Loucy (cell line): ENCODE measurements around the gene WIZ.

Experiments used
- H2AFZ ChIP-seq: fragments of 200-600 bp; sonication (generic); 2 replicates; pipeline ENCODE4 v1.6.0; 2016; ENCODE audit warnings: antibody characterized with exemption, mild to moderate bottlenecking, low read length, moderate library complexity
- H3F3A ChIP-seq: fragments of 200-600 bp; 2 replicates; pipeline ENCODE4 v1.6.0; 2016; ENCODE audit warnings: antibody characterized with exemption, low read depth, mild to moderate bottlenecking
- H3K27me3 ChIP-seq: fragments of 200-600 bp; sonication (generic); 2 replicates; pipeline ENCODE4 v1.6.1; 2014; ENCODE audit warnings: low read length, mild to moderate bottlenecking; ENCODE audit not compliant: insufficient read depth, poor library complexity, severe bottlenecking
- H3K36me3 ChIP-seq: fragments of 200-600 bp; sonication (generic); 2 replicates; pipeline ENCODE4 v1.6.1; 2016; ENCODE audit warnings: low read length; ENCODE audit not compliant: insufficient read depth
- H3K4me1 ChIP-seq: fragments of 200-600 bp; sonication (generic); 2 replicates; pipeline ENCODE4 v1.5.1; 2014; ENCODE audit warnings: low read length, mild to moderate bottlenecking; ENCODE audit not compliant: insufficient read depth, poor library complexity, severe bottlenecking
- H3K4me2 ChIP-seq: fragments of 200-600 bp; sonication (generic); 2 replicates; pipeline ENCODE4 v1.6.0; 2014; ENCODE audit warnings: antibody characterized with exemption, low read length, low read depth, mild to moderate bottlenecking; ENCODE audit not compliant: poor library complexity, severe bottlenecking
- H3K4me3 ChIP-seq: fragments of 200-600 bp; sonication (generic); 2 replicates; pipeline ENCODE4 v1.5.1; 2014; ENCODE audit warnings: low read length, mild to moderate bottlenecking, mixed read lengths; ENCODE audit not compliant: poor library complexity, severe bottlenecking
- H3K79me2 ChIP-seq: fragments of 200-600 bp; sonication (generic); 2 replicates; pipeline ENCODE4 v1.6.1; 2014; ENCODE audit warnings: low read length; ENCODE audit not compliant: insufficient read depth
- H3K9ac ChIP-seq: fragments of 200-600 bp; sonication (generic); 2 replicates; pipeline ENCODE4 v1.6.0; 2014; ENCODE audit warnings: mild to moderate bottlenecking, low read depth, low read length, moderate library complexity; ENCODE audit not compliant: poor library complexity, severe bottlenecking
- H3K9me2 ChIP-seq: fragments of 200-600 bp; sonication (generic); replicated peaks from 2 replicates; pipeline ENCODE4 v1.6.1; 2016; ENCODE audit warnings: low read depth, low read length, mixed read lengths
- H3K9me3 ChIP-seq: fragments of 200-600 bp; sonication (generic); 2 replicates; pipeline ENCODE4 v1.6.1; 2014; ENCODE audit warnings: mild to moderate bottlenecking, antibody characterized with exemption, low read length, low read depth; ENCODE audit not compliant: insufficient read depth
- H4K20me1 ChIP-seq: fragments of 200-600 bp; sonication (generic); 2 replicates; pipeline ENCODE4 v1.6.0; 2014; ENCODE audit warnings: antibody characterized with exemption, low read length, mild to moderate bottlenecking; ENCODE audit not compliant: insufficient read depth, poor library complexity, severe bottlenecking
- CTCF ChIP-seq: fragments of 200-600 bp; sonication (generic); conservative IDR thresholded peaks from 2 replicates; pipeline ENCODE4 v1.5.1; 2014; ENCODE audit warnings: mild to moderate bottlenecking, antibody characterized with exemption, low read length
- EZH2phosphoT487 ChIP-seq: fragments of 200-600 bp; IDR thresholded peaks from 2 replicates; pipeline ENCODE4 v1.6.1; 2018; ENCODE audit warnings: antibody characterized with exemption, mild to moderate bottlenecking, moderate library complexity, borderline replicate concordance

WIZ gene

GRCh38 chr19:15443325-15443724 lies 6.4 kb downstream of the WIZ start:
- TF ChIP-seq CTCF (no peak), EZH2phosphoT487 (no peak)
- H3F3A ChIP-seq = no peaks in the 10 kb centered on the region
- H3K9ac ChIP-seq = no peak overlapping the region
- H2AFZ ChIP-seq = no peak overlapping the region
- H3K36me3 ChIP-seq = no peaks in the 10 kb centered on the region
- H3K4me3 ChIP-seq = no peak overlapping the region
- H3K9me3 ChIP-seq = no peaks in the 10 kb centered on the region
- H3K4me1 ChIP-seq = no peaks in the 10 kb centered on the region
- H3K9me2 ChIP-seq = no peaks in the 10 kb centered on the region
- H3K4me2 ChIP-seq = no peak overlapping the region
- no peaks in the 10 kb centered on the region for H3K27me3 ChIP-seq
- no peaks in the 10 kb centered on the region for H3K79me2 ChIP-seq
- no peaks in the 10 kb centered on the region for H4K20me1 ChIP-seq

GRCh38 chr19:15442142-15442920 lies 7.4 kb downstream of the WIZ start:
- no peak overlapping the region for H3K4me2 ChIP-seq
- H3K27me3 ChIP-seq = no peaks in the 10 kb centered on the region
- no peaks in the 10 kb centered on the region for H3K9me3 ChIP-seq
- no peaks in the 10 kb centered on the region for H3K36me3 ChIP-seq
- H3K9me2 ChIP-seq = no peaks in the 10 kb centered on the region
- no peak overlapping the region for H2AFZ ChIP-seq
- H3K9ac ChIP-seq = no peak overlapping the region
- no peaks in the 10 kb centered on the region for H3F3A ChIP-seq
- no peak overlapping the region for H3K4me3 ChIP-seq
- TF ChIP-seq CTCF = no peak
- no peak for TF ChIP-seq EZH2phosphoT487
- H3K4me1 ChIP-seq = no peaks in the 10 kb centered on the region
- no peaks in the 10 kb centered on the region for H4K20me1 ChIP-seq
- no peaks in the 10 kb centered on the region for H3K79me2 ChIP-seq

- H3K4me3 ChIP-seq = no peak overlapping the region
- no peak for TF ChIP-seq EZH2phosphoT487
- no peak for TF ChIP-seq CTCF
- no peaks in the 10 kb centered on the region for H3F3A ChIP-seq
- H3K9ac ChIP-seq = no peak overlapping the region
- no peaks in the 10 kb centered on the region for H3K9me3 ChIP-seq
- H3K36me3 ChIP-seq = no peaks in the 10 kb centered on the region
- H3K79me2 ChIP-seq = no peaks in the 10 kb centered on the region
- H3K27me3 ChIP-seq = no peaks in the 10 kb centered on the region
- H4K20me1 ChIP-seq = no peaks in the 10 kb centered on the region
- no peak overlapping the region for H2AFZ ChIP-seq
- H3K9me2 ChIP-seq = no peaks in the 10 kb centered on the region
- no peak overlapping the region for H3K4me2 ChIP-seq
- H3K4me1 ChIP-seq = no peaks in the 10 kb centered on the region
Measured at GRCh38 chr19:15441317-15441716, 8.4 kb downstream of the WIZ start.
